Activated B cell treated with CpG ODN at 0.5 μM for 24 hours (primary cell): ENCODE results near the gene ZFYVE9. TPM values are rescaled to one million over a fixed set of nuclear protein-coding genes. Genes with fewer than 3 reads are reported as not detected.

Source experiments
- ATAC-seq: fragments of 200-7000 bp; cut with Tn5 transposase; one replicate; pipeline ENCODE4 v1.10.0; 2021; ENCODE audit warnings: low read depth, mild to moderate bottlenecking, moderate library complexity
- CTCF ChIA-PET: fragments of 350-600 bp; sonication (Branson Sonifier 250); formaldehyde crosslinking; loops from one replicate; lab custom pipeline; 2021; ENCODE audit warnings: antibody characterized with exemption; lab: Charles Lee
- POLR2A ChIA-PET: fragments of 350-600 bp; sonication (Branson Sonifier 250); formaldehyde crosslinking; loops from one replicate; lab custom pipeline; 2021; ENCODE audit warnings: antibody characterized with exemption; lab: Charles Lee
- DNase-seq: peaks from one replicate; pipeline ENCODE4 v3.0.0; 2022
- H3K27ac Mint-ChIP-seq: one replicate; pipeline ENCODE4 v1.8.0; 2020; ENCODE audit warnings: mixed read lengths
- H3K27me3 Mint-ChIP-seq: one replicate; pipeline ENCODE4 v1.8.0; 2021; ENCODE audit warnings: mixed read lengths
- H3K36me3 Mint-ChIP-seq: one replicate; pipeline ENCODE4 v1.8.0; 2021; ENCODE audit warnings: low read depth, mixed read lengths
- H3K4me1 Mint-ChIP-seq: one replicate; pipeline ENCODE4 v1.8.0; 2021; ENCODE audit warnings: mixed read lengths
- H3K4me3 Mint-ChIP-seq: one replicate; pipeline ENCODE4 v1.8.0; 2020; ENCODE audit warnings: mild to moderate bottlenecking, mixed read lengths
- H3K9me3 Mint-ChIP-seq: one replicate; pipeline ENCODE4 v1.8.0; 2020; ENCODE audit warnings: mixed read lengths
- intact Hi-C: fragments of 100-400 bp; cut with micrococcal nuclease; formaldehyde crosslinking; loops from one replicate; pipeline ENCODE4 v1.15.1; 2024
- total RNA-seq: library from RNA; stranded (reverse); gene quantifications from 2 replicates; pipeline ENCODE4 v1.2.3, GENCODE V29; 2022
- TF ChIP-seq, protein P1 (sequence below): fragments of 200-600 bp; IDR thresholded peaks from one replicate; pipeline ENCODE4 v1.8.0; 2022; ENCODE audit warnings: antibody characterized with exemption, mild to moderate bottlenecking

Gene ZFYVE9
- total RNA-seq, 1 donor from 2014 or later = 3.2 TPM

DNA sequence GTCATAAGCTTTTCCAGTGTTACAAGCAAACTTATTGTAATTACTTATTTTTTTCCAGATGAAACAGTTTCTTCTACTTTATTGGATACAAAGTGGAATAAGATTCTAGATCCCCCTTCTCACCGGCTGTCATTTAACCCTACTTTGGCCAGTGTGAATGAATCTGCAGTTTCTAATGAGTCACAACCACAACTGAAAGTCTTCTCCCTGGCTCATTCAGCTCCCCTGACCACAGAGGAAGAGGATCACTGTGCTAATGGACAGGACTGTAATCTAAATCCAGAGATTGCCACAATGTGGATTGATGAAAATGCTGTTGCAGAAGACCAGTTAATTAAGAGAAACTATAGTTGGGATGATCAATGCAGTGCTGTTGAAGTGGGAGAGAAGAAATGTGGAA is 95.5 kb downstream of the ZFYVE9 start:
- CTCF ChIA-PET = no interaction called here
- ATAC-seq (no peak), DNase-seq (no peak)
- TF ChIP-seq, protein P1, sequence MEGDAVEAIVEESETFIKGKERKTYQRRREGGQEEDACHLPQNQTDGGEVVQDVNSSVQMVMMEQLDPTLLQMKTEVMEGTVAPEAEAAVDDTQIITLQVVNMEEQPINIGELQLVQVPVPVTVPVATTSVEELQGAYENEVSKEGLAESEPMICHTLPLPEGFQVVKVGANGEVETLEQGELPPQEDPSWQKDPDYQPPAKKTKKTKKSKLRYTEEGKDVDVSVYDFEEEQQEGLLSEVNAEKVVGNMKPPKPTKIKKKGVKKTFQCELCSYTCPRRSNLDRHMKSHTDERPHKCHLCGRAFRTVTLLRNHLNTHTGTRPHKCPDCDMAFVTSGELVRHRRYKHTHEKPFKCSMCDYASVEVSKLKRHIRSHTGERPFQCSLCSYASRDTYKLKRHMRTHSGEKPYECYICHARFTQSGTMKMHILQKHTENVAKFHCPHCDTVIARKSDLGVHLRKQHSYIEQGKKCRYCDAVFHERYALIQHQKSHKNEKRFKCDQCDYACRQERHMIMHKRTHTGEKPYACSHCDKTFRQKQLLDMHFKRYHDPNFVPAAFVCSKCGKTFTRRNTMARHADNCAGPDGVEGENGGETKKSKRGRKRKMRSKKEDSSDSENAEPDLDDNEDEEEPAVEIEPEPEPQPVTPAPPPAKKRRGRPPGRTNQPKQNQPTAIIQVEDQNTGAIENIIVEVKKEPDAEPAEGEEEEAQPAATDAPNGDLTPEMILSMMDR = no peak
- intact Hi-C loops = no loop called here
- POLR2A ChIA-PET = no interaction called here
- H3K27ac Mint-ChIP-seq = no peak overlapping the region
- peaks cover 55% of the 10 kb centered on the region for H3K27me3 Mint-ChIP-seq
- no peak overlapping the region for H3K4me3 Mint-ChIP-seq
- H3K4me1 Mint-ChIP-seq = peaks cover 11% of the 10 kb centered on the region
- H3K9me3 Mint-ChIP-seq = no peaks in the 10 kb centered on the region
- no peaks in the 10 kb centered on the region for H3K36me3 Mint-ChIP-seq

DNA sequence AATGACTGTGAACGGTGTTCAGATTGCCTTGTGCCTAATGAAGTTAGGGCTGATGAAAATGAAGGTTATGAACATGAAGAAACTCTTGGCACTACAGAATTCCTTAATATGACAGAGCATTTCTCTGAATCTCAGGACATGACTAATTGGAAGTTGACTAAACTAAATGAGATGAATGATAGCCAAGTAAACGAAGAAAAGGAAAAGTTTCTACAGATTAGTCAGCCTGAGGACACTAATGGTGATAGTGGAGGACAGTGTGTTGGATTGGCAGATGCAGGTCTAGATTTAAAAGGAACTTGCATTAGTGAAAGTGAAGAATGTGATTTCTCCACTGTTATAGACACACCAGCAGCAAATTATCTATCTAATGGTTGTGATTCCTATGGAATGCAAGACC is 96.6 kb downstream of the ZFYVE9 start:
- TF ChIP-seq, protein P1 = no peak
- no peaks in the 10 kb centered on the region for H3K9me3 Mint-ChIP-seq
- no peak overlapping the region for H3K27ac Mint-ChIP-seq
- no peak for ATAC-seq
- ChIA-PET POLR2A (no interaction called here), CTCF (no interaction called here)
- no peak for DNase-seq
- intact Hi-C loops = loop anchor here (2.0 kb wide), 1 partner anchor 98 kb away; no protein-coding TSS in a partner anchor
- peaks cover 11% of the 10 kb centered on the region for H3K4me1 Mint-ChIP-seq
- H3K36me3 Mint-ChIP-seq = no peaks in the 10 kb centered on the region
- peaks cover 54% of the 10 kb centered on the region for H3K27me3 Mint-ChIP-seq
- no peak overlapping the region for H3K4me3 Mint-ChIP-seq

DNA sequence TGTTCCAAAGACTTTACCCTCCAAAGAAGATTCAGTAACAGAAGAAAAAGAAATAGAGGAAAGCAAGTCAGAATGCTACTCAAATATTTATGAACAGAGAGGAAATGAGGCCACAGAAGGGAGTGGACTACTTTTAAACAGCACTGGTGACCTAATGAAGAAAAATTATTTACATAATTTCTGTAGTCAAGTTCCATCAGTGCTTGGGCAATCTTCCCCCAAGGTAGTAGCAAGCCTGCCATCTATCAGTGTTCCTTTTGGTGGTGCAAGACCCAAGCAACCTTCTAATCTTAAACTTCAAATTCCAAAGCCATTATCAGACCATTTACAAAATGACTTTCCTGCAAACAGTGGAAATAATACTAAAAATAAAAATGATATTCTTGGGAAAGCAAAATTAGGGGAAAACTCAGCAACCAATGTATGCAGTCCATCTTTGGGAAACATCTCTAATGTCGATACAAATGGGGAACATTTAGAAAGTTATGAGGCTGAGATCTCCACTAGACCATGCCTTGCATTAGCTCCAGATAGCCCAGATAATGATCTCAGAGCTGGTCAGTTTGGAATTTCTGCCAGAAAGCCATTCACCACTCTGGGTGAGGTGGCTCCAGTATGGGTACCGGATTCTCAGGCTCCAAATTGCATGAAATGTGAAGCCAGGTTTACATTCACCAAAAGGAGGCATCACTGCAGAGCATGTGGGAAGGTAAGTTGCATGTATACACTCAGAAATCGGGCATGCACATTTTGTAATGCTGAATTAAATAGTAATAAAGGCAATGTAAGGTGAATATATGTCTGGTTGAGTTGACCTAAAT is 97.2 kb downstream of the ZFYVE9 start:
- Mint-ChIP-seq H3K27me3 (peaks cover 47% of the 10 kb centered on the region), H3K4me1 (peaks cover 11% of the 10 kb centered on the region), H3K4me3 (no peak overlapping the region), H3K27ac (no peak overlapping the region), H3K36me3 (no peaks in the 10 kb centered on the region), H3K9me3 (no peaks in the 10 kb centered on the region)
- DNase-seq (no peak), ATAC-seq (no peak)
- ChIA-PET POLR2A (interaction anchor here (1.0 to 1.4 kb wide), 2 partner anchors 183 to 186 kb away, joined by 3 to 4 read pairs; partner anchors contain the start of gene BTF3L4), CTCF (no interaction called here)
- intact Hi-C loops = loop anchor here (2.0 kb wide), 1 partner anchor 98 kb away; no protein-coding TSS in a partner anchor
- TF ChIP-seq, protein P1 = no peak

DNA sequence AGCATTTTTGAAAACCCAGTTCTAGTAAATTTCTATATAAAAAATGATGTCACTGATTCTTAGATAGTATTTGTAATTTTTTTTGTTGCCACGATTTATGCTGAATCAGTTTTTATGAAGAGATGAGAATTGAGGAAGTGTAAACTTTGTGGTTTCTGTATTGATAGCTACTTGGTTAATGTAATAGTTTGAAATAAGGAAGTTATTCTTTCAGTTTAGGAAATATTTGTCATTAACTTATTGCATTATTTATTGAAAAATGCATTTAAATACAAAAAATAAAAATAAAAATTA is 97.8 kb downstream of the ZFYVE9 start:
- intact Hi-C loops = loop anchor here (2.0 kb wide), 1 partner anchor 99 kb away; no protein-coding TSS in a partner anchor
- TF ChIP-seq, protein P1 = no peak
- CTCF ChIA-PET = no interaction called here
- Mint-ChIP-seq H3K27me3 (peaks cover 42% of the 10 kb centered on the region), H3K27ac (no peak overlapping the region), H3K4me3 (no peak overlapping the region), H3K4me1 (peaks cover 11% of the 10 kb centered on the region), H3K9me3 (no peaks in the 10 kb centered on the region), H3K36me3 (no peaks in the 10 kb centered on the region)
- POLR2A ChIA-PET = interaction anchor here (1.0 to 1.4 kb wide), 2 partner anchors 183 to 186 kb away, joined by 3 to 4 read pairs; partner anchors contain the start of gene BTF3L4
- ATAC-seq (peak; percentile 68), DNase-seq (no peak)

DNA sequence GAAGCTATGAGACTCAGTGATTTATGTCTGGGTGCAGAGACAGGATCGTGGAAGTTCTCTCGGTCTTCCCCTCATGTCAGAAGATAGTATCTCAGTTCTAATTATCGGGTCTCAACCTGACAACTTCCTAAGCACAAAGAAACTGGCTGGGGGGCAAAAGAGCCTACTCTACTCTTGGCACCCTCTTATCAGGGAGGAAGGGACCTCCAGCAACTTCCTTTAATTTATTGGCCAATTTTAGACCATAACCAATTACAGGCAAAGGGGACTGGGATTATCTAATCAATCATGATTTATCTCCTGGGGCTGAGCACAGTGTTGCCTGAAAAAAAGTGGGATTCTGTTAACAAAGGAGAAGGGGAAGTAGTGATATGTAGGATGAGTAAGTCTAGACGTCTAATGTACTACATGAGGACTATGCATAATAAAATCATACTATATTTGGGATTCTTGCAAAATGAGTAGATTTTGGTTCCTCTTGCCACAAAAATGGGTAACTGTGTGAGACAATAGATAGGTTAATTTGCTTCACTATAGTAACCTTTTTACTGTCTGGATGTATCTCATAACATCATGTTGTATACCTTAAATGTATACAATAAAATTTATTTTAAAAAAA is 98.8 kb downstream of the ZFYVE9 start:
- Mint-ChIP-seq H3K4me3 (no peak overlapping the region), H3K27me3 (peaks cover 39% of the 10 kb centered on the region), H3K4me1 (peaks cover 11% of the 10 kb centered on the region), H3K27ac (no peak overlapping the region), H3K36me3 (no peaks in the 10 kb centered on the region), H3K9me3 (no peaks in the 10 kb centered on the region)
- CTCF ChIA-PET = no interaction called here
- DNase-seq (no peak), ATAC-seq (no peak)
- POLR2A ChIA-PET = no interaction called here
- intact Hi-C loops = no loop called here
- TF ChIP-seq, protein P1 = no peak
